Stimulated activated CD4-positive, alpha-beta T cell treated with anti-CD3 and anti-CD28 coated beads, Interleukin-12 subunit alpha, Interleukin-12 subunit beta, amount 100 ng/mL, for 4 hours (primary cell): ENCODE data around the gene CNOT4.
"Not testable (repeated sequence)": the region's sequence is repeated elsewhere in the genome, so short reads cannot be mapped to it uniquely, and the experiment has no call there.

ENCODE experiments used
- DNase-seq: peaks from one replicate; pipeline ENCODE4 v3.0.0-alpha.2; 2020

The CNOT4 gene

DNA sequence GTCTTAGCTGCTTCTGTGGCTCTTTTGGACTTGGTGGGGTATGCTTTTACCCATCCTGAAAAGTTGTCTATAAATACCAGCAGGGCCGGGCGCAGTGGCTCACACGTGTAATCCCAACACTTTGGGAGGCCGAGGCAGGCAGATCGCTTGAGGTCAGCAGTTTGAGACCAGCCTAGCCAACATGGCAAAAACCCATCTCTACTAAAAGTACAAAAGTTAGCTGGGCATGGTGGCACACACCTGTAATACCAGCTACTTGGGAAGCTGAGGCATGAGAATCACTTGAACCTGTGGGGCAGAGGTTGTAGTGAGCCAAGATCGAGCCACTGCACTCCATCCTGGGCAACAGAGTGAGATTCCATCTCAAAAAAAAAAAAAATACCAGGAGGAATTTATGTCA lies 188.9 kb downstream of the CNOT4 start:
- DNase-seq = not testable (repeated sequence)

DNA sequence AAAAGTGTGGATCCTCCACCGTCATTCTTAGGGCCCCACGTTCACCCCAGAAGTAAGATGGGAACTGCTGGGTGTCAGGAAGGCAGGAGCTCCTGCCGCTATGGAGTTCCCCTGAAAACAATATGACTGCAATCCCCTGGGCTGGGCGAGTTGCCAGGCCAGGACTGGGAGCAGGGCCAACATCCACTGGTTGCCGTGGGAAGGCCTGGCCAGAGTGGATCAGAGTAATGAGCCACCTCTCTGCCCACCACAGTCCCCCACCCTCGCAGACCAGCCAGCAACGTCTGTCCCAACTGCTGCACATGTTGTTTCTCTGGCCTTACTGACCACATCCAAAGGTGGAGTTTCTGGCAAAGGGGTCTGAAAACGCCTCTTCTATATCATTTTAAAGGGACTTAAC lies 189.6 kb downstream of the CNOT4 start:
- DNase-seq = no peak

DNA sequence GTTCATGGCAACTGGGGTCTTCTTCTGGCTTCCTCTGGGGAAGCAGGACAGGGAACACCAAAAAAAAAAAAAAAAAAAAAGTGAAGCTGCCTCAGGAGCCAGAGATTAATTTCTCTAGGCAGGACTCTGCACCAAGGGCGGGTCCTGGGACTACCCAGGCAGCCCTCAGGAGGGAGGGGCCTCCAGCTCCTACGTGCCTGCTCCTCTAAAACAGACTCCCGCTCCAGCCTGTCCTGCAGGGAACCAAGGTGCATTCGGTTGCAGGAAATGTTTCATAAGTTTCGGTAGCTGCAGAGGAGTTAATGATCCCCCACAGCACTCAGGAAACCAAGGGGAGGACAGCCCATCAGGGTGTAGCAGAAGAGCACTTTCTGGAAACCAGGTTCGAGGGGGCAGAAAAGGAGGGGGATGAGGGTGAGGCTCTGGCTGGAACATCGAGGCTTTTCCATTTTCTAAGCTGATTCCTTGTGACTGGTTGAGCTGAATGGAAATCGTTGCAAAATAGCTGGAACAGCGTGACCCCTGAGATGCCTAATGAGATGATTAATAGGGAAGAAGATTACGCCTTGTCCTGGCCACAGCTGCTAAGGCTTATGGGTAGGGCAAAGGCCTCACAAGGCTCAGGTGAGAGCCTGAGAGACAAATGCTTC lies 192.1 kb downstream of the CNOT4 start:
- no peak for DNase-seq

DNA sequence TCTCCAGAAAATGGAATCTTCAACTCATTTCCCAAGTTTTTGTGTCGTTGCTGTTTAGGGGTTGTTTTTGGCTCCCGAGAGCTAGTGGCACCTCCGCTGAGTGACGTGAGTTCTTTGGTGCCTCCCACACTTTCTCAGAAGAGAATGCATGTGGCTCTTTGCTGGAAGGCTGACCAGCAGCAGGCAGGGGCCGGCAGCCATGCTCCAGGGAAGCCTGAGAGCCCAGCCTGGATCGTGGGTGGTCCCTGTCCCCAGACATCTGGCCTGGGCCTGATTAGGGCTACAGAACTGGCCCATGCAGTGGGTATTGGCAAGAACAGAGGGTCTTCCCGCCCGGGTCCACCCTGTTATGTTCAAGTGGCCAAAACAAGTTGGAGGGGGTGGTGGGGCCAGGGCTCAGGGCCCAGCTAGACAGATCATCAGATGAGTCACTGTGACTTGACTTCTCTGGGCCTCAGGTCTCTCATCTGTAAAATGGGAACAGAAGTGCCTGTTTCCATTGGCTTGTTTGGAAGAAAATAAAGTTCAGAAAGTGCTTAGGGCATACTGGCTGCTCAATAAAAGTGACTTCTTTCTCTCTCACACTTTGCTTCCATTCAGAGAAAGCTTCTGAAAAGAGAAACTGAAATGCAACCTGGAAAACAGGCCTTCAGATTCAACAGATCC lies 193.1 kb downstream of the CNOT4 start:
- no peak for DNase-seq

GRCh38 chr7:135313971-135314370 lies 195.9 kb downstream of the CNOT4 start:
- no peak for DNase-seq
